NCI-H146 (cell line): ENCODE measurements around the gene FILIP1.

Experiments used
- DNase-seq: peaks from one replicate; lab custom pipeline; 2025; lab: John Stamatoyannopoulos, UW

Gene FILIP1

DNA sequence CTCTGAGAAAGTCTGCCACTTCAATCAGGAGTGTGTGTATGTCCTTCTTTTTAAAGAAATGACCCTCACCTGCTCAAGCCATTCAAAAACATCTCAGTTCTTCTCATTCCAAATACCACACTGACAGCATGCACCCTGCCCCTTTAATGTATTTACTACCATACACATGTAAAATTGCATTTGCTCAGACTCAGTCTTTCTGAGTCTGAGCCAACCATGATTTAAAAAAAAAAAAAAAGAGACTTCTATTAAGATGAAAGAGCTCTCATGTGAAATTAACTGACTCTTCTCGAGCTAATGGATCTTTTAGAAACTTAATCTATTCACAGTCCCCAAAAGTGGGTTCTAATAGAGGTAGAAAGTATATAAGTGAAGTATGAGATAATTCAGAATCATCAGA, 1.4 kb upstream of the FILIP1 start:
- DNase-seq = no peak

- DNase-seq = no peak
These were observed 690 bp upstream of the FILIP1 start for GRCh38 chr6:75494290-75494689.

GRCh38 chr6:75492386-75493153, 1.0 kb downstream of the FILIP1 start:
- no peak for DNase-seq

- no peak for DNase-seq
These were observed 2.3 kb downstream of the FILIP1 start for GRCh38 chr6:75491291-75491690.

DNA sequence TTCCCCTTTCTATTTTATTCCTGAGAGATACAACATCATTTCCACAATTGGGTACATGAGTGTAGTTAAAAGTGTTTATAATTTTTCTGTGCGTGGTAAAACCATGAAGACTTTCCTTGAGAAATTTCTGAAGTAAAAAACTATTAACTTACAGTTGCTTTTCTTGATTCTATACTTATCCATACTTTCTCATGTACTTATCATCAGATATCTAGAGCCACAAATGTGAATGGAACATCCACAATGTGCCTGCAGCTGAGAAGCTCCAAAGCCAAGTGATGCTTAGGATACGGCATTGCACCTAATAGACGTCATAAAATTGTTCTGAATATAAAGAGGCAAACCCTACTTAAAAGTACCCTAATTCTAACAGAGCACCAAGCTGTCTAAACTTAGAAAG, 2.9 kb downstream of the FILIP1 start:
- no peak for DNase-seq

DNA sequence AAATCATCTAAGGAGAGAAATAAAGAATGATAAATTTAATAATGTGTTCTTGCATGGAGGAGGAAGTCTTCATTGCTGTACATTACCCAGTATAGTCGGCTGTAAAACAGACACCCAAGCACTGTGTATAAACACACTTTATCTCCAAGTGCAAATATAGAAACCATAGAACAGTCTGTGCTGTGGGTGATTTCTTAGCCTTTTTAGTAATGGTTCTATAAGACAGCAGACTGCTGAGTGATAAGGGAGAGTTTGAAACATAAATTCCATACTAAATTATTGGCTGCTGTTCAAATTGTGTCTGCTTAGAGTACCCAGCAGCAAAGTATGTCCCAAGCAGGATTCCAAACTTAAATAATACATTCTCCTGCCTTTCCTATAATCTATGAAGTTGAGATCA, 4.6 kb downstream of the FILIP1 start:
- no peak for DNase-seq

GRCh38 chr6:75488033-75488432, 5.6 kb downstream of the FILIP1 start:
- no peak for DNase-seq

DNA sequence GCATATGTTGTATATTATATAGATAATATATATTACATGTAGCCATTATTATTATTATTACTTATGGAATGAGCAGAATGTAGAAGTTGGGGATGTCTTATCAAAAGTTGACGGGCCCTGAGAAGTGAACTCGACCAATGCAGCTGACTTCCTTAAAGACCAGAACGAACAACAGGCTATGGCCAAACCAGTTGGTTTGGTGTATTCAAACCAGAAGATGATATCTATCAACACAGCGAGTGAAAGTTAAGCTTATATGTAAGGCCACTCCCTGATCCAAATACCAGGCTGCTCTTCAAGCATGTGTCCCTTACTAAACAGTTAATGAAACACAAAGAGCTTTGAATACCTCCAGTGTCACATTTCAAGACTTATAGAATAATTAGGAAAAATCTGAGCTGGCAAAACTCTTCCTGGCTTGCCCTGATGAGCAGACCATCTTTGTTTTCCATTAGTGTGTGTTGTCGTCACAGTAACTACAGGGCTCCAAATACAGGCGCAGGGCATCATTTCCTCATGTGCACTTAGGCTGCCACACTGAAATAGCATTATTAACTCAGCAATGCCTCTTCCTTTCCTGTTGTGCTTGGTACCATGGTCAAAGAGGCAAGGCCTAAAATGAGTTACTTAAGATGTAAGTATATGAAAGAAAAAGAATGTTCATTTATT, 6.6 kb downstream of the FILIP1 start:
- DNase-seq = no peak

- no peak for DNase-seq
These were observed 9.1 kb downstream of the FILIP1 start for GRCh38 chr6:75484535-75484934.

- DNase-seq = no peak
These were observed 10.3 kb downstream of the FILIP1 start for GRCh38 chr6:75483136-75483952.

DNA sequence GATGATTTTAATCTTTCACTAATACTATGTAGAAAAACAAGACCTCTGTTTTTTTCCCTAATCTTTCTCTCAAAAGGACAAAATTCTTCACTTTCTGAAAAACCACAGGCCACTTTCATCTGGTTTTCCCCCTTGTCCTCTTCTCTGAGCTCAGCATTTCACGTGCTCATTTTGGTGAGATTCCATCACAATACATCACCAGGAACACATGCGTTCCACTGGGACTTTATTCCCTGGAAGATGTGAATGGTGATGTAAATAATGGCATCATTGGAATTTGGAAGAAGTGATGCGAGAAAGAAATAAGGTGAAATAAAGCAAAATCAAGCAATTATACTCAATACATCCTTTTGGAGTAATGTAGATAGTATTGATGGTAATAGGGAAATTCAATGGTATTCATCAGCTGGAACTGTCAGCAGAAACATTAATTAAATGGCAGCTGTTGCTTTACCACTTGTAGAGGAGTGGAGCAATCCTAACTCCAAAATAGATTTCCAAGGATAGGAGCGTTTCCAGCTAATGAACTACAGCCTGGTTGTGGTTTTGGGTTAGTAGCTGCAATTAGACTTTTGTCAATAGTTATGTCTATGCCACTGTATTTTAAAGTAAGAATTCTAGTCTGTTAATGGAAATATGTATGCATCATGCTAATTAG, 11.5 kb downstream of the FILIP1 start:
- no peak for DNase-seq

DNA sequence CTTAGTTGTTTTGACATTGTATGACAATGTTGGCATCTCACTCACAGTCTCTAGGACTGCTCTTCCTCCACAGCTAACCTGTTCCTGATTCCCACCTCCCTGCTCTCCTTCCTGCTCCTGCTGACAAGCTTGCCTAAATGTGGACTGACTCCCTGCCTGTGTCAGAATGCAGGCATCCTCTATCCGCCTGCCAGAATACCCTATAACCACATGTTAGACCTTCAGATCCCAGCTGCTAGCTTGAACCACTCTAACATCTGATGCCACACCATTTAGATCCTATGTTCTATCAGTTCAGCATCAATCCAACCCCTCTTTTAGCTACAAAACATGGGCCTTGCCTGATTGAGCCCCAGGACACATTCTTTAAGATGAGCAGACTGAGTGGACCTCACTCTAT, 12.2 kb downstream of the FILIP1 start:
- no peak for DNase-seq

DNA sequence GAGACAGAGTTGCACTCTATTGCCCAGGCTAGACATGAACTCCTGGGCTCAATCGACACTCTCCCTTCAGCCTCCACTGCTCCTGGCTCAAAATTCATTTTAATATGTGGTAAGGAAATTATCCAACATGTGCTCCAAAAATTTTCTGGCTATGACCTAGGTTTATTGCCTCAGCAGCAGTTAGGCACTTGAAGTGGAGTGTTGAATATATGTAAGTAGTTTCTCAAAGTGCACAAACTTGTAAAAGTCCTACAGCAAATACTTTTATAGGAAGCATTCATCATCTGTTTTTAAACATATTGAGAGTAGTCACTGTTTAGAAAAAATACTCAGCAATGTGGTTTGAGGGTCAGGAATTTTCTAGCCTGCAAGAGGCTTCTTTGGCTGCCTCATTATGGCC, 13.2 kb downstream of the FILIP1 start:
- DNase-seq = no peak

DNA sequence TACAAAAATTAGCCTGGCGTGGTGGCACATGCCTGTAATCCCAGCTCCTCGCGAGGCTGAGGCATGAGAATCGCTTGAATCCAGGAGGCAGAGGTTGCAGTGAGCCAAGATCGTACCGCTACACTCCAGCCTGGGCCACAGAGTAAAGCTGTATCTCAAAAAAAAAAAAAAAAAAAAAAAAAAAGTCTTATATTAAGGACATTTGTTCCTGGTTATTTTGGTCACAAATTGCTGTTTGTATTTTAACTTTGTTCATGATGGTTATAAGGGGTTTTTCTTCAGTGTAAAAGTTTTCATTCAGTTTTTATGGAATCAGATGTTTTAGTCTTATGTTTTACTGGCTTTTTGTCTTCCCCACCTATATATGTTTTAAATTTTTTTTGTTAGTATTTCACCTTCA, 13.9 kb downstream of the FILIP1 start:
- no peak for DNase-seq

DNA sequence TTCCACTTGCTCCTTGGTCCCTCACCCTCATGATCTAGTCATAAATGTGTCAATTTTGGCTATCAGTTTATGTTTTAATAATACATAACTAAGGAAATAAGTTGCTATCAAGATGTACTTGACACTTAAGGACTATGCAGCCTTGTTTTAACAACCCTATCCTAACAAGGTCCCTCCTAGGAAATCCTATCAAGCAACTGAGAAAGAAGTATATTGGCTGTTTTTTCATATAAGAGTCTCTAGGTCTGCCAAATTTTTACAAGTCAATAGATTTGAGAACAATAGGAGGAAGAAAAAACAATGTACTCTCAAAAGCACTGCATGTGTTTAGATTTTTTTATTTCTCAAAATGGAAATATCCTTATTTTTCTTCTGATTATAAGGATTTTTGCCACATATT, 14.7 kb downstream of the FILIP1 start:
- no peak for DNase-seq

GRCh38 chr6:75472885-75473284, 20.7 kb downstream of the FILIP1 start:
- no peak for DNase-seq

DNA sequence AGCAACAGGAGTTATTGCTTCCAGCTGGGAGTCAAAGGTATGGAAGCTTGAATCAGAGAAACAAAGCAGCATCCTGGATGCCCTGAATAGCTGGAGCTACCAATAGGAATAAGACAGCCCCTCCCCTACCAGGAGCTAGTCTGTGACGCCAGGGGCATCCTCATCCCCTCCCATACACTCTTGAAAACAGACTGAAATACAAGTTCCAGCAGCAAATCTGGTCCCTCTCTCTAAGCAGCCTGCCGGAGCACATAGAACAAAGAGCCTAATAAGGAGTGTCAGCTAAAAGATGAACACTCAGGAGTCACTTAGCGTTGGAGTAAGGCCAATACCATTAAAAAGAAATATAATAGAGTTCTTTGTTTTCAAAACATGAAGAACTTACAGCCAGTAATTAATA, 25.6 kb downstream of the FILIP1 start:
- no peak for DNase-seq

DNA sequence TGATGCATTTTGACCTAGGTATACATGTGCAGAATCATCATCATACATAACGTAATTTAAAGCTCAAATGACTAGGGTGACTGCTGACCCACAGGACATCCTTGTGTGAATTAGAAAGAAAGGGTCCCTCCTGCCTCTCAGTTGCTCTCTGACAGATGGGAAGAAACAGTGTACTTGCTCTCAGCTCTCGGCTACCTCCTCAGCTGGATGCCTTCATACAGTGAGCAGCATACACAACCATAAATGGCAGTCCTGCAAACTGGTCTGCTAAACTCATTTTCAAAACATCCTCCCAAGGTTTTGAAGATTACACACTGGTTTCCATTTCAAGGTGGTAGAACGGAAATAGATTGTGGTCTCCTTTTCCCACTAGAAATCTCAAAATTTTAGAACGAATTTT, 26.3 kb downstream of the FILIP1 start:
- no peak for DNase-seq

GRCh38 chr6:75466636-75467035, 27.0 kb downstream of the FILIP1 start:
- DNase-seq = no peak

DNA sequence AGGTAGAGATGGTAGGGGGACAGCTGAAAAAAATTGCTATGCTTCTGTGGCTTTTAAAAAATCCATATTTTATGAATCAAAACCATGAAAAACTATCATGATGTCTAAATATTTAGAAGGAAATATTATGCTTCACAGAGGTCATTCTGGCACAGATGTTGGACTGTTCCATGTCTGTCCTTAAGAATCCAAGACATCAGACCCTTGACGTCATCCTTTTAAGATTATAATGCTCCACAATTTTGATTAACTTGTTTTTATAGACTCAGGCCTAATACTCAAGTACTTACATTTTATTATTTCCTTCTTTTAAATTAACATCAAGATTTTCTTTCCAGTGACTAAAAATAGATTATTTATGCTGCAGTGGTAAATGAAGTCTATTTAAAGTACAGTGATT, 29.7 kb downstream of the FILIP1 start:
- no peak for DNase-seq

DNA sequence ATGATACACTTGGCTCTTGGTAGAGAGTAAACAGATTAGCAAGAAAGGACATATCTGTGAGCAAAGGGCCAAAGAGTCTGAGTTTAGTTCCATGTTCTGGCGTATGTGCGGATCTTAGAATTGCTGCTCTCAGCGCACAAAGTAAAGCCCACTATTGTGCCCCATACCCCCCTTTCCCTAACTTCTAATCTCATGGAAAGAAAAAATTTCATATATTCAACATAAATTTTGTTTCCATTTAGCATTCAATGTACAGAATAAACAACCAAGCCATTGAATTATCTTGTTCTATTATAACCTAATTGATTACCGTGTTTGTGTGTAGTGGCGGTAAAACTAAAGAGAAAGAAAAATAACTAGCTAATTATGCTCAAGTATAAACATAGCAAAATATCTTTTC, 30.5 kb downstream of the FILIP1 start:
- no peak for DNase-seq

DNA sequence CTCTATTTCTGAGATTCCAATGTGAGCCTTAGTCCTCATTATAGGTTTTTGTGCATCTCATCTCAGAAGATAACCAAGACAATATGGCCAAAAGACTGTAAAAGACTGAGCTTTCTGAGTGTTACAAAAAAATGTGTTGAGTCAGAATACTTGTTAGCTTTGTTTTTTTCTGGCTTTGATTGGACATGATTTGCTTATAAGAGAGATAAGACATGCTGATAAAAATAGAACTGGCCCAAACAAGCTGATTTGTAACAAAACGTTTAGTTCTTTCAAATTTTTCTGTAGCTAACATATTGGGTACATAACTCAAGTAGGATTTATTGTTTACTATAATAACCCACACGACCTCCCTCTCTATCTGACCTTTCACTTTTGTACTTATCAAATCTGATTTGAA, 32.9 kb downstream of the FILIP1 start:
- no peak for DNase-seq

- DNase-seq = no peak
These were observed 34.7 kb downstream of the FILIP1 start for GRCh38 chr6:75458895-75459294.
